ENCODE data around the gene WDCP. TPM values are rescaled to one million over a fixed set of nuclear protein-coding genes. Genes with fewer than 3 reads are reported as not detected.

The WDCP gene
- total RNA-seq, 2 donors from 2014 or later, result 8.0 to 21.3 TPM

- DNase-seq (ENCODE audit: low spot score) (no peak), ATAC-seq (ENCODE audit: insufficient number of reproducible peaks, low FRiP score, low read depth) (no peak)
- peaks cover 6 to 17% of the 10 kb centered on the region in 2 donors for H3K4me1 ChIP-seq (ENCODE audit: control insufficient read depth in 1 of 2, low read depth in 2 of 2)
- no peak for TF ChIP-seq CTCF (IDR thresholded peaks at IDR 0.05)
- H3K9me3 ChIP-seq, result no peaks in the 10 kb centered on the region
- no peak overlapping the region for H3K4me3 ChIP-seq
- H3K27me3 ChIP-seq (replicated peaks; ENCODE audit: insufficient read depth), result no peaks in the 10 kb centered on the region
- no peak overlapping the region for H3K27ac ChIP-seq
- H3K36me3 ChIP-seq, result no peaks in the 10 kb centered on the region
Measured at GRCh38 chr2:24051833-24052232, 4.6 kb upstream of the WDCP start.

GRCh38 chr2:24050041-24050979, 3.1 kb upstream of the WDCP start:
- DNase-seq (ENCODE audit: low spot score) (no peak), ATAC-seq (ENCODE audit: insufficient number of reproducible peaks, low FRiP score, low read depth) (no peak)
- H3K9me3 ChIP-seq, result no peaks in the 10 kb centered on the region
- peak overlapping the region; percentile 95 for H3K4me3 ChIP-seq
- H3K4me1 ChIP-seq (ENCODE audit: control insufficient read depth in 1 of 2, low read depth in 2 of 2), result peaks cover 12 to 25% of the 10 kb centered on the region in 2 donors
- peak overlapping the region; percentile 58 to 61 for H3K27ac ChIP-seq
- no peaks in the 10 kb centered on the region for H3K36me3 ChIP-seq
- H3K27me3 ChIP-seq (replicated peaks; ENCODE audit: insufficient read depth), result no peaks in the 10 kb centered on the region
- TF ChIP-seq CTCF (IDR thresholded peaks at IDR 0.05), result no peak

DNA sequence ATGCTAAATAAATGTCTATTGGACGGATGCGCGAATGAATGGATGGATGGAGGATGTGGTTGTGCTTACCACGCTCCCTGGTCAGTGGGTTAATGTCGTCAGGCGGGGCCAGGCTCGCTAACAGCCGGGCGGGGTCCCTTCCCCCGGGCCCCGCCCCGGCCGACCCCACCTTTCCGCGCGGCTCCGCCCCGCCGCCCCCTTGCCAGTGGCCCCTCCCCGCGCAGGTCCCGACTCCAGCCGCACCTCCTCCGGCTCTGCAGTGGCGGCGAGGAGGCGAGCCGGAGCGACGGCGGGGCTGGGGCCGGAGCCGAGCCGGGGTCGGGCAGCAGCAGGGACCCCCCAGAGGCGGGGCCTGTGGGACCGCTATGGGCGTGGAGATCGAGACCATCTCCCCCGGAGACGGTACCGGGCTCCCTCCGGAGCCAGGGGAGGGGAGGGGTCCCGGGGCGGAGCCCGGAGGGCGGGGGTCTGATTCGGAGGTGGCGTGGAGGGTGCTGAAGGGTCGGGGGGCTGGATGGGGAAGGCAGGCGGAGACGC, 2.4 kb upstream of the WDCP start, which contains the start of gene FKBP1B:
FKBP1B (plus strand) TSS at position 257 of the 537 bp plus-strand sequence; CDS start at position 366, 109 bp downstream.
- Histone ChIP-seq H3K27me3 (replicated peaks; ENCODE audit: insufficient read depth) (no peaks in the 10 kb centered on the region), H3K4me1 (ENCODE audit: control insufficient read depth in 1 of 2, low read depth in 2 of 2) (peaks cover 12 to 25% of the 10 kb centered on the region in 2 donors), H3K36me3 (no peaks in the 10 kb centered on the region), H3K4me3 (peak within 1 kb of the TSS; percentile 95), H3K9me3 (no peaks in the 10 kb centered on the region), H3K27ac (peak within 1 kb of the TSS; percentile 58 to 61)
- DNase-seq (ENCODE audit: low spot score) (no peak), ATAC-seq (ENCODE audit: insufficient number of reproducible peaks, low FRiP score, low read depth) (no peak)
- TF ChIP-seq CTCF (IDR thresholded peaks at IDR 0.05), result no peak

DNA sequence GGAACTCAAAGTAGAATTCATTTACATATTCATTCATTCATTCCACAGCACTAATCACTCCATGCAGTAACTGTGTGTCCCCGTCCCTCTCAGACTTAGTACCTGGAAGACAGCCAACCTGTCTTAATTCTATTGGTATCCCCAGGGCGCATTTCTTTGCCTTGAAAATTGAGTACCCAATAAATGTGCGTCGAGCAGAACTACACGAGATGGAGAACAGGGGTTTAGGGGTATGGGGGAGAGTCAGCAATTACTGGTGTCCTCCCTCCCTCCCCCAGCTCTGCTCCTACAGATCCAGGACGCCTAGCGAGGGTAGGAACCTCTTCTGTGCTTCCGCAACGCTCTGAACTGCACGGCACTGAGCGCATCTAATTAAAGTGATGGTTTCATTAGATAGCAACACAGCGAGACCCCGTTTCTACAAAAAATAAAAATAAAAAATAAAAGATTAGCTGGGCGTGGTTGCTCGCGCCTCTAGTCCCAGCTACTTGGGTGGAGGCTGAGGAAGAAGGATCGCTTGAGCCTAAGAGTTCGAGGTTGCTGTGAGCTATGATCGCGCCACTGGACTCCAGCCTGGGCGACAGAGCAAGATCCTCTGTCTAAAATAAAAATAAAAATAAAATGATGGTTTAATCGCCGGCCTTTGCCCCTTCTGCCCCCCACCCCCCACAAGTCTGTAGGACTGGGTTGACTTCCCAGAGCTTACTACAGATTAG, 1.7 kb upstream of the WDCP start:
- H3K4me1 ChIP-seq (ENCODE audit: control insufficient read depth in 1 of 2, low read depth in 2 of 2), result peaks cover 12 to 25% of the 10 kb centered on the region in 2 donors
- DNase-seq (ENCODE audit: low spot score) (no peak), ATAC-seq (ENCODE audit: insufficient number of reproducible peaks, low FRiP score, low read depth) (no peak)
- H3K27me3 ChIP-seq (replicated peaks; ENCODE audit: insufficient read depth), result no peaks in the 10 kb centered on the region
- no peaks in the 10 kb centered on the region for H3K9me3 ChIP-seq
- no peaks in the 10 kb centered on the region for H3K36me3 ChIP-seq
- peak overlapping the region; percentile 58 to 61 for H3K27ac ChIP-seq
- H3K4me3 ChIP-seq, result peak overlapping the region; percentile 95
- TF ChIP-seq CTCF (IDR thresholded peaks at IDR 0.05), result no peak

GRCh38 chr2:24047703-24048033, 477 bp upstream of the WDCP start:
- Histone ChIP-seq H3K9me3 (no peaks in the 10 kb centered on the region), H3K27me3 (replicated peaks; ENCODE audit: insufficient read depth) (no peaks in the 10 kb centered on the region), H3K36me3 (no peaks in the 10 kb centered on the region), H3K27ac (no peak overlapping the region), H3K4me1 (ENCODE audit: control insufficient read depth in 1 of 2, low read depth in 2 of 2) (peaks cover 12 to 25% of the 10 kb centered on the region in 2 donors), H3K4me3 (peak overlapping the region; percentile 93)
- DNase-seq (ENCODE audit: low spot score) (no peak), ATAC-seq (ENCODE audit: insufficient number of reproducible peaks, low FRiP score, low read depth) (no peak)
- TF ChIP-seq CTCF (IDR thresholded peaks at IDR 0.05), result no peak

All from thoracic aorta (tissue), 2 donors.